Measurements from ENCODE around the gene ANO7.
A peak's percentile ranks its signal among the peaks of the same experiment; 100 is the strongest.

Gene ANO7

DNA sequence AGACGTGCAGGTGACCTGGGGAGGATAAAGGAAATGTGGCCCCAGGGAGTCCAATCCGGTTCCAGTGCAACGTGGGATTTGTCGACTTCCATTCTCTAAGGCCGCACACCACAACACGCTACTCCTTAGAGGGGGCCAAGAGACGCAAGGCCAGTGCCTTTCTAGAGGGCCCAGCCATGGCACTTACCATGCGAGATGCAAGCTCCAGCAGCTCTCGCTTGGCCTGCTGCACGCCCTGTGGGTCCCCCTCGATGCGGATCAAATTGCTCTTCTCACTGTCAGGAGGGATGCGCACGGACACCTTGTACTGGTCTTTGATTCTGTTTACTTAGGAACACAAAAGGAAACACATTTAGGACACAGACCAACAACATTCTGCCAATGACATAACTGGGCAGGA lies 61.2 kb downstream of the ANO7 start:
- DNase-seq (ENCODE audit: low read depth in 2 of 2), result no peak

GRCh38 chr2:241252778-241253475 lies 64.5 kb downstream of the ANO7 start:
- DNase-seq (ENCODE audit: low read depth in 2 of 2), result no peak

DNA sequence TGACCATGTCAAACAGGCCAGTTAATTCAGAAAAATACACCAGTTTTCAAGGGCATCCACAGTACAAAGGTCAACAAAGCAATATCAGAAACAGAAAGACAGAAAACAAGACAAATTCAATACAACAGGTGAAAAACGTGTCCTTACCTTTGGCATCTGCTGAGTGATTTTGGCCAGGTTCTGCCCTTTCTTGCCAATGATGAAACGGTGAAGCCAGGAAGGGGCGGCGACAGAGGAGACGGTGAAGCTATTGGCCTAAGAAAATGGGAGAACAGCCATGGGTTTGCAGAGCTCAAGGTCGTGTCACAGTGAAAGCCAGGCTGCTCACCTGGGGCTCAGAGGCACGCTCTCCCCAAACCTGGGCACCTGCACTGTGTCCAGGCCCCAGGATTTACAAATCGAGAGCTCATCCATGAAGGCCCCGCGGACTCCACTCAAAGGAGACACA lies 66.5 kb downstream of the ANO7 start:
- no peak for DNase-seq (ENCODE audit: low read depth in 2 of 2)

DNA sequence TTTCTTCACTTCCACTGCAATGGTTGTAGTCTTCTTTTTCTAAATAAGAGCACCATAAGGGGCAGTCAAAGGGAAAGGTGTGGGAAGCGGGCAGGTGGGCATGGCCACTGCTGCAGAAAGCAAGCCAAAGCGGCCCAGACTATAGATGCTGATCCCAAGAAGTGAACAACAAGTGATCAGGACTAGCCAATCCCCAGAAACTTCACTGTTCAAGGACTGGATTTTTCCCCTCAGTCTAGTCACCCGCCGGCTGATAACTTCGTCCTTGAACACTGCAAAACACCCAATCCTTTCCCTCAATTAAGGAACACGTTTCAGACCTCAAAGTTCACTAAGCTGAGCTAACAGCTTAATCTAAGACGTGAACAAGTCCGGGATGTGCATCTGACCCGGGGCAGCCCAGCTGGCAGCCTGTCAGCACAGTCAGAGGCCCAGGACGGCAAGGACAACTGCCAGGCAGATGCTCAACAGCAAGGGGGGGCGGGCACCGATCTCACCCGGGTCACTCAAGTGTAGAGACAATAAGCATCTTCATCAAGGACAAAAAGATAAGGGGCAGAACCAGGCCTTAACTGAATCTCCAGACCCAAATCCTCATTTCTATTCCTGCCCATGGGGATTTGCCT lies 67.2 kb downstream of the ANO7 start:
- no peak for DNase-seq (ENCODE audit: low read depth in 2 of 2)

DNA sequence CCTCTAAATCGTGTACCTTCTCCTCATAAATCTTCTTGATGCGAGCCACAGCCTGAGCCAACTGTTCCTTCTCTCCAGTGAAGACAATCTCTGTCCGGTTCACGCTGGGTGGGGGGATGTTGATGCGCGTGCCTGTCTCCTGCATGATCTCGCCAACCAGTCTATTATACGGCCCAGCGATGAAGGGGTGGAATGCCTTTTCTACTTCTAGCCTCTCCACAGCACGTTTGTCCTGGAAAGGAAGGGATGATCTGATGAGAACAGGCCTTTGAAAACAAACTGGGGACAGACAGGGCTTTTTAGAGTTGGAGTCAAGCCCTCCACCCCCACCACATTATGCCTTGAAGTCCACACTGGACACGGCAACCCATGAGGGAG lies 67.7 kb downstream of the ANO7 start:
- no peak for DNase-seq (ENCODE audit: low read depth in 2 of 2)

DNA sequence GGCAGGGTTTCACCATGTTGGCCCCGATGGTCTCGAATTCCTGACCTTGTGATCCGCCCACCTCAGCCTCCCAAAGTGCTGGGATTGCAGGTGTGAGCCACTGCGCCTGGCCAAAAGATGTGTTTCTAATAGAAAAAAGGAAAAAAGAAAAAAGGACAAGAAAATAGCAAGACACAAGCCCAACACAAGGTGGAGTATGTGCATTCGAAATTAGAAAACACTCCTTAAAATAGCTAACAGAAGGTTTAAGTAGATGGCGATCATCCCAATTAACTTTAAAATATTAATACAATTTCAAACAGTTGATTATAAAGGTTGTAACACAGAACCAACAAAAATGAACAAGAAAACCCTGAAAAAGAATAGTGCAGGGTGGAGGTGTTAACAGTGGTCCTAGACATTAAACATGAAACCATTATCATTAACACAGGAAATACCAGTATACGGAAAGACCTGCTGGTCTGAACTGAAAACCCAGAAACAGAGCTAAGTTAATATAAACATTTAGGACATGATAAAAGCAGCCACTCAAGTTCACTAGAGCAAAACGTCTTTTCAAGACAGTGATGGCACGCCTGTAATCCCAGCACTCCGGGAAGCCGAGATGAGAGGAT lies 69.0 kb downstream of the ANO7 start:
- DNase-seq (ENCODE audit: low read depth in 2 of 2), result no peak

DNA sequence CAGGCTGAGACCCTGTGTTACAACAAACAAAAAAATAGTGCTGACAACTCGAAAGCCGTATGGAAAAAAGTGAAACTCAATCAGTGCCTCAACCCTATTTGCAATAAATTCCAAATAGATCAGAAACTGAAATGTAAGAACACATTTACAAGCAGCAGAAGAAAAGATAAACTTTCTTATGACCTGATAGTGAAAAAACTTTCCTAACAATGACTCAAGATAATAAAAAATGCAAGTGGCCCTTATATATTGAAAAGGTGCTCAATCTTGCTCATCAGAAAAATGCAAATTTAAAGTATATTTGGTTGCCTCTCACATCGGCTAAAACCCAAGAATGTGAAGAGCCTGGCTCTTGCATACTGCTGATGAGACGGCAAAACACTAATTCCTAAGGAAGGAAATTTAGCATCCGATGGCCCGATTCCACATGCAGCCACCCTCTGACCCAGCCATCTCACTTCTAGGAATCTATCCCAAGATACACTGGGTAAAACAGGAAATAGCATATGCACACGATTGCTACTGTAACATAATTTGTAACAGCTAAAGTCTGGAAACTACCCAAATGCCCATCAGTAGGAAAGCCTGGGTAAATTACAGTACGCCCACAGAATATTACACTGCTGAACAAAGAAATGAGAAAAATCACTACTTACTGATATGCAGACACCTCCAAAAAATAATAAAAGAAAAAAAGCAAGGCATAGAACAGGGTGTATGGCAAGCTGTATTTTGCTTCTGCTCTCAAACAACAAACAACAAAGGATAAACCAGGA lies 70.2 kb downstream of the ANO7 start:
- DNase-seq (ENCODE audit: low read depth in 2 of 2), result no peak

DNA sequence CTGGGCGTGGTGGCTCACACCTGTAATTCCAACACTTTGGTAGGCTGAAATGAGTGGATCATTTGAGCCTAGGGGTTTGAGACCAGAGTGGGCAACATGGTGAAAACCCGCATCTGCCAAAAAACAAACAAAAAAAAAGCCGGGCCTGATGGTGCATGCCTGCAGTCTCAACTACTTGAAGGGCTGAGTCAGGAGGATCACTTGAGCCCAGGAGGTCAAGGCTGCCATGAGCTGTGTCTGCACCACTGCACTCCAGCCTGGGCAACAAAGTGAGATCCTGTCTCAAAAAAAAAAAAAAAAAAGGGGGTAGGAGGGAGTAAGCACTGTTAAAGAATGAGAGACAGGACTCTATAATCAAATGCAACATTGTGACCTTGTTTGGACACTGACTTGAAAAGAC lies 72.4 kb downstream of the ANO7 start:
- DNase-seq (ENCODE audit: low read depth in 2 of 2), result no peak

GRCh38 chr2:241261628-241262027 lies 73.2 kb downstream of the ANO7 start:
- no peak for DNase-seq (ENCODE audit: low read depth in 2 of 2)

- DNase-seq (ENCODE audit: low read depth in 2 of 2), result no peak
Measured at GRCh38 chr2:241263061-241263460, 74.6 kb downstream of the ANO7 start.

- DNase-seq (ENCODE audit: low read depth in 2 of 2), result no peak
Measured at GRCh38 chr2:241265506-241265905, 77.0 kb downstream of the ANO7 start.

DNA sequence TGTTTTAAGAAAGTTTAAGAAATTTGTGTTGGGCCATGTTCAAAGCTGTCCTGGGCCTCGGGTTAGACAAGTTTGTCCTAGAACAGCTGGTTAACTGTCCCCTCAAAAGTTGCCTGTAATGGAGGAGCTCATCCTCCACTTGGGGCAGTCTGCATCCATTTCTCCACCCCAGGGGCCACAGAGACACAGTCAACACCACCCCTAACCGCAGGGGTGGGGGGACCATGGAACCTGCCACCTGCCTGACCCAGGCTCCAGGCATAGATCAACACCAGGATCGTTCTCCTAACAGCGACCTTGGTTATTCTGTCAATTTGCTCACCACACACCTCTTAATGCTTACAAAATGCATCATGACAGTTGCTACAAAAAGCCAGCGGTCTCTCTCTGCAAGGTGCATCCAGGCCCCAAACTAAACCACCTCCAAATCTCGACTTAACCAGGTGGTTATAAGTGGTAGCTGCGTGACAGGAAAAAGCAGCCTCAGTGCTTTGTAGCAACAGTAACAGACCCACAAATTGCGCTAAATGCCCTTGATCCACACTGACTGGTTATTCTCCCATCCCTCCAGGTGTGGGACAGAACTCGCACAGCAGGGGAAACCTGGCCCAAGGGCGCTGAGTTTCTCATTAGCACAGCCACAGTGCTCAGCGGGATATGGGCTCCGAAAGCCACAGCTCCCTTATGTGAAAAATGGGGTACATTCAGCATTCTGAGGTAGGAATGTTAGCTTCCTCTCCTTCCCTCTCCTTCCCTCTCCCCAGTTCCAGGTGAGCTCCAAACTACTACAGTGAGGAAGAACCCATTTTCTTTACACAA lies 79.0 kb downstream of the ANO7 start:
- DNase-seq (ENCODE audit: low read depth in 2 of 2), result no peak

- DNase-seq (ENCODE audit: low read depth in 2 of 2), result no peak
Measured at GRCh38 chr2:241268306-241268705, 79.8 kb downstream of the ANO7 start.

GRCh38 chr2:241268716-241269445 lies 80.4 kb downstream of the ANO7 start:
- DNase-seq (ENCODE audit: low read depth in 2 of 2), result no peak

GRCh38 chr2:241269707-241270520 lies 81.4 kb downstream of the ANO7 start:
- no peak for DNase-seq (ENCODE audit: low read depth in 2 of 2)

GRCh38 chr2:241270531-241270930 lies 82.1 kb downstream of the ANO7 start:
- no peak for DNase-seq (ENCODE audit: low read depth in 2 of 2)

DNA sequence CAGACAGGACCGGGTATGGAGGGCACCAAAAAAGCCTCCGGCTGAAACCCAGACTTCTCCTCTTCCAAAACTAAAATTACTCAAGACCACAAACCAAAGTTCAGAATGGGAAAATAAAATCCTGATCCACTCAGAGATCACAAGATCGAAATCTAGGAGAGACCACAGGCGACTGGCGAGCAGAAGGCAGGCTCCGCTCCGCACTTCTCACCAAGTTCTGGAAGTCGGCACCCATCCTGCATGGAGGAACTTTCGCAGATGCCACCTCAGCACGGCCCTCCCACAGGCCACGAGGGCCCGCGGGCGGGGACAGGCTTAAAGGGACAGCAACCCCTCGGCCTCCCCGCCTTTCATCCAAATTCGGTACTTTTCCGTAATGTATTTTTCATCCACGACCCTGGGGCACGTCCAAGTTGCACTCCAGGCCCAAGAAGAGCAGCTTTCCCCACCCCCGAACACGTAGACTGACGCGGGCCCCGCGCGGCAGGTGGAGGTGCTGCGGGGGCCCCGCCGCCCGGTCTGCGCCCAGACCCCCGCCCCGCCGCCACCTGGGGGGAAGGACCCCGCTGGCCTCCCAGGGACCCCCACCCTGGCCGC lies 83.3 kb downstream of the ANO7 start:
- peak; percentile 31 to 39 for DNase-seq (ENCODE audit: low read depth in 2 of 2)

DNA sequence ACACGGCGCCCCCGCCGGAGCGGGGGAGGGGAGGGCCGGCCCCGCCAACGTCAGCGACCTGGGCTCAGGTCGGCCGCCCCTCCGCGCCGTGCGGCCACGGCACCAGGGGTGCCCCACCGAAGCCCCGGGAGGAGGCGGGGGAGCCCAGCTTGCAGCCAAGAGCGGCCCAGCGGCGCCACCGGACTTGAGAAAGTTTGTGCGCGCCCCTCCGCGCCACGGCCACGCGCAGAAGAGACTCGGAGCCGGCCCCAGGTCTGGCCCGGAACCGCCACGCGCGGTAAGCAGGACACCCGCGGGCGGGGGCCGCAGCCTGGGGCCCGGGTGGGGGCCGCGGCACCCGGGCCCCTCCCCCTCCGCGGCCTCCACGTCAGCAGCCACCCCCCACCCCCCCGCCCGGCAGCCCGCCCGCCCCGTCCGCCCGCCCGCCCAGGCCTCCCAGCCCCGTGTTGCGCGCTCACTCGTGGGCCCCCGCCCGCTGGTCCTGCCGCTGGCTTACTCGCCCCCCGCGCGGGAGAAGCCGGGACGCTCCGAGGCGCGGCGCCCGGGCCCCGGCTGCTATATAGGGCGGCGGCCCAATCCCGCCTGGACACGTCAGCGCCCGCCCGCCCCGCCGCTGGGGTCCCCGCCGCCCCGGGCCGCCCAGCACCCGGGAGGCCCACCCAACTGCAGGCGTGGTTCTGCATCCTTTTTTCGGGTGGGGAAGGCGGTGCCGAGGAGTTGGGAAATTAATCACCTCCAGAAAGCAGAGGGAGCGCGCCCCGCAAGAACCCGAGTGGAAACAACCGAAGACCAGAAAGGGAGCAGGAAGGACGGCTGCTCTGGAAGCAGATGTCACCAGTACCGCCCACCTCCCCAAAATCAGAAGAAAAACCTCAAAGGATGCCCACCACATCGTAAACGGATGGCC lies 84.1 kb downstream of the ANO7 start:
- DNase-seq (ENCODE audit: low read depth in 2 of 2), result peak; percentile 21 to 24
